Hair follicular keratinocyte (primary cell): ENCODE measurements around the gene ARHGEF19. TPM values are rescaled to one million over a fixed set of nuclear protein-coding genes. Genes with fewer than 3 reads are reported as not detected.

Experiments
- total RNA-seq: library from RNA; depleted of rRNA; stranded (reverse); fragments of >200 nt; gene quantifications from 2 replicates; pipeline ENCODE4 v1.2.3, GENCODE V29; 2015

ARHGEF19 gene
- total RNA-seq: 3.3 and 4.9 TPM in 2 replicates

GRCh38 chr1:16212251-16212961, at the start of gene ARHGEF19:
TSS of gene ARHGEF19 (minus strand) at chr1:16212652. CDS start at chr1:16209054, 3,598 bp downstream.

GRCh38 chr1:16236511-16237342, 24.3 kb upstream of the ARHGEF19 start, which contains the start of gene CPLANE2:
TSS of gene CPLANE2 (minus strand) at chr1:16237183. CDS start at chr1:16236742, 441 bp downstream.

GRCh38 chr1:16155537-16156410, 56.7 kb downstream of the ARHGEF19 start, which contains the start of gene EPHA2:
TSS of gene EPHA2 (minus strand) at chr1:16156069. CDS start at chr1:16155932, 137 bp downstream.

Other genes with a start within 250 kb of the ARHGEF19 start
- 18.4 and 24.5 TPM in 2 replicates for gene ZBTB17, start 236.6 kb downstream of the ARHGEF19 start, total RNA-seq
- not detected in 2 replicates for gene SRARP, start 208.4 kb downstream of the ARHGEF19 start, total RNA-seq
- not detected in 2 replicates for gene HSPB7, start 194.6 kb downstream of the ARHGEF19 start, total RNA-seq
- not detected in 2 replicates for gene CLCNKA, start 190.6 kb downstream of the ARHGEF19 start, total RNA-seq
- not detected in 2 replicates for gene CLCNKB, start 168.9 kb downstream of the ARHGEF19 start, total RNA-seq
- 0.15 and 1.6 TPM in 2 replicates for gene FAM131C, start 139.0 kb downstream of the ARHGEF19 start, total RNA-seq
- gene EPHA2, start 56.6 kb downstream of the ARHGEF19 start, total RNA-seq: 110 and 129 TPM in 2 replicates
- 4.7 and 7.7 TPM in 2 replicates for gene CPLANE2, start 24.5 kb upstream of the ARHGEF19 start, total RNA-seq
- 9.8 and 12.2 TPM in 2 replicates for gene FBXO42, start 139.8 kb upstream of the ARHGEF19 start, total RNA-seq
- gene SZRD1, start 154.6 kb upstream of the ARHGEF19 start, total RNA-seq: 56.5 and 68.5 TPM in 2 replicates
- gene SPATA21, start 224.8 kb upstream of the ARHGEF19 start, total RNA-seq: not detected in 2 replicates
- gene NECAP2, start 228.1 kb upstream of the ARHGEF19 start, total RNA-seq: 73.7 and 86.0 TPM in 2 replicates